GM12892 (cell line): ENCODE measurements around the gene CDH4.

Source experiments
- POLR2A ChIP-seq: IDR thresholded peaks from 2 replicates; pipeline ENCODE4 v1.6.1; 2011; ENCODE audit warnings: low read depth, low read length, control low read depth
- POLR2AphosphoS5 ChIP-seq: IDR thresholded peaks from 2 replicates; pipeline ENCODE4 v1.6.1; 2011; ENCODE audit warnings: low read depth, low read length, control low read depth
- TAF1 ChIP-seq: IDR thresholded peaks from 2 replicates; pipeline ENCODE4 v1.6.1; 2011; ENCODE audit warnings: low read depth, mild to moderate bottlenecking, control low read depth, low read length, borderline replicate concordance

GRCh38 chr20:61964675-61965605 lies 712.9 kb downstream of the CDH4 start:
- TF ChIP-seq TAF1 = no peak
- TF ChIP-seq POLR2AphosphoS5 = no peak
- TF ChIP-seq POLR2A = no peak
